Measurements from ENCODE around the gene HEXD. TPM values are rescaled to one million over a fixed set of nuclear protein-coding genes. Genes with fewer than 3 reads are reported as not detected.

The HEXD gene
- total and polyA plus RNA-seq, 10 of the 15 experiments (the other 5 are each of a cell fraction or from before 2014, with no cell fraction given): 1.6 to 24.2 (median 7.0) TPM

- no peak for TF ChIP-seq ESRRA (IDR thresholded peaks at IDR 0.05; ENCODE audit: low read length)
- peak; percentile 26; the same call in 1 of the 2 replicates for TF ChIP-seq POLR2A (IDR thresholded peaks at IDR 0.05; ENCODE audit: low read depth, low read length)
- no peak for FAIRE-seq
- BruUV-seq (replicated peaks): no TSS peak
- no peaks in the 10 kb centered on the region for H3K9me3 ChIP-seq (replicated peaks; ENCODE audit: control insufficient read depth, insufficient read depth, low read length)
- 91% methylated on average over 35 of the region's 36 CpGs for WGBS (ENCODE audit: insufficient coverage, insufficient replicate concordance, low lambda C conversion rate, missing lambda C conversion rate)
- no peak overlapping the region for H3K4me3 ChIP-seq
- DNase-seq (ENCODE audit: low read depth, low spot score): no peak
- no peaks in the 10 kb centered on the region for H4K20me1 ChIP-seq (ENCODE audit: control insufficient read depth, insufficient read depth)
- H3K27ac ChIP-seq (ENCODE audit: control insufficient read depth, insufficient read depth): no peak overlapping the region
- RAD21 ChIA-PET (ENCODE audit: unreplicated experiment): no interaction called here
- H3K27me3 ChIP-seq (replicated peaks in 1 of 2; ENCODE audit: control insufficient read depth in 2 of 2, insufficient read depth in 2 of 2, low read length in 1 of 2): no peaks in the 10 kb centered on the region
- in situ Hi-C loops (cut with MboI): no loop called here
- H3K4me2 ChIP-seq (ENCODE audit: control insufficient read depth, insufficient read depth): no peak overlapping the region
- no peaks in the 10 kb centered on the region for H3K79me2 ChIP-seq (ENCODE audit: control insufficient read depth, insufficient read depth, low read length)
- SMC1A ChIA-PET (ENCODE audit: uncharacterized antibody, unreplicated experiment): no interaction called here
- no peaks in the 10 kb centered on the region; a peak in 1 of 4 replicates for H3K36me3 ChIP-seq (ENCODE audit: control insufficient read depth in 2 of 2, insufficient read depth in 2 of 2, low read length in 1 of 2)
- H2AFZ ChIP-seq (ENCODE audit: control insufficient read depth, low read depth, low read length): no peak overlapping the region
- ATAC-seq: no peak
- H3K9ac ChIP-seq (ENCODE audit: control insufficient read depth, insufficient read depth, low read length): no peak overlapping the region
- intact Hi-C loops (cut with micrococcal nuclease; ENCODE audit: unreplicated experiment): no loop called here
- CTCF ChIA-PET: interaction anchor here (1.3 to 1.8 kb wide), 2 partner anchors 12 kb away, joined by 4 to 5 read pairs; no protein-coding TSS in a partner anchor
- H3K4me1 ChIP-seq (ENCODE audit: control insufficient read depth, insufficient read depth, low read length): peaks cover 14% of the 10 kb centered on the region
- POLR2A ChIA-PET: no interaction called here
These were observed 18.6 kb downstream of the HEXD start for GRCh38 chr17:82436601-82437324.

GRCh38 chr17:82437325-82437668 lies 19.1 kb downstream of the HEXD start:
- intact Hi-C loops (cut with micrococcal nuclease; ENCODE audit: unreplicated experiment): no loop called here
- Histone ChIP-seq H3K27me3 (replicated peaks in 1 of 2; ENCODE audit: control insufficient read depth in 2 of 2, insufficient read depth in 2 of 2, low read length in 1 of 2) (no peaks in the 10 kb centered on the region), H3K36me3 (ENCODE audit: control insufficient read depth in 2 of 2, insufficient read depth in 2 of 2, low read length in 1 of 2) (peaks cover 0 to 5% of the 10 kb centered on the region in 2 experiments; a peak in 3 of 4 replicates), H3K27ac (ENCODE audit: control insufficient read depth, insufficient read depth) (no peak overlapping the region), H3K4me1 (ENCODE audit: control insufficient read depth, insufficient read depth, low read length) (peaks cover 18% of the 10 kb centered on the region), H2AFZ (ENCODE audit: control insufficient read depth, low read depth, low read length) (no peak overlapping the region), H3K9me3 (replicated peaks; ENCODE audit: control insufficient read depth, insufficient read depth, low read length) (no peaks in the 10 kb centered on the region), H3K4me2 (ENCODE audit: control insufficient read depth, insufficient read depth) (no peak overlapping the region), H3K9ac (ENCODE audit: control insufficient read depth, insufficient read depth, low read length) (no peak overlapping the region), H3K4me3 (no peak overlapping the region), H4K20me1 (ENCODE audit: control insufficient read depth, insufficient read depth) (no peaks in the 10 kb centered on the region), H3K79me2 (ENCODE audit: control insufficient read depth, insufficient read depth, low read length) (no peaks in the 10 kb centered on the region)
- ChIA-PET RAD21 (ENCODE audit: unreplicated experiment) (no interaction called here), CTCF (interaction anchor here (1.8 kb wide), 1 partner anchor 13 kb away, joined by 5 read pairs; no protein-coding TSS in a partner anchor), POLR2A (no interaction called here), SMC1A (ENCODE audit: uncharacterized antibody, unreplicated experiment) (no interaction called here)
- ATAC-seq (no peak), DNase-seq (ENCODE audit: low read depth, low spot score) (no peak), FAIRE-seq (no peak)
- no TSS peak for BruUV-seq (replicated peaks)
- WGBS (ENCODE audit: insufficient coverage, insufficient replicate concordance, low lambda C conversion rate, missing lambda C conversion rate): 89% methylated on average over 18 of the region's 18 CpGs
- in situ Hi-C loops (cut with MboI): no loop called here
- TF ChIP-seq MXI1 (IDR thresholded peaks at IDR 0.05; ENCODE audit: low read depth, low read length): no peak
- no peak for TF ChIP-seq GATAD2B (conservative IDR thresholded peaks at IDR 0.05; ENCODE audit: low read depth)
- no peak for TF ChIP-seq MYC (IDR thresholded peaks at IDR 0.05; ENCODE audit: insufficient read depth, insufficient read length, insufficient replicate concordance, low read length, severe bottlenecking)
- no peak for TF ChIP-seq KAT2A (conservative IDR thresholded peaks at IDR 0.05; ENCODE audit: control insufficient read depth, low read depth, low read length)
- TF ChIP-seq SUPT20H (IDR thresholded peaks at IDR 0.05; ENCODE audit: borderline replicate concordance, control insufficient read depth, low read depth, low read length): no peak
- no peak for TF ChIP-seq BHLHE40 (IDR thresholded peaks at IDR 0.05; ENCODE audit: borderline replicate concordance in 1 of 2, low read depth in 2 of 2, low read length in 1 of 2)
- TF ChIP-seq, protein P1, sequence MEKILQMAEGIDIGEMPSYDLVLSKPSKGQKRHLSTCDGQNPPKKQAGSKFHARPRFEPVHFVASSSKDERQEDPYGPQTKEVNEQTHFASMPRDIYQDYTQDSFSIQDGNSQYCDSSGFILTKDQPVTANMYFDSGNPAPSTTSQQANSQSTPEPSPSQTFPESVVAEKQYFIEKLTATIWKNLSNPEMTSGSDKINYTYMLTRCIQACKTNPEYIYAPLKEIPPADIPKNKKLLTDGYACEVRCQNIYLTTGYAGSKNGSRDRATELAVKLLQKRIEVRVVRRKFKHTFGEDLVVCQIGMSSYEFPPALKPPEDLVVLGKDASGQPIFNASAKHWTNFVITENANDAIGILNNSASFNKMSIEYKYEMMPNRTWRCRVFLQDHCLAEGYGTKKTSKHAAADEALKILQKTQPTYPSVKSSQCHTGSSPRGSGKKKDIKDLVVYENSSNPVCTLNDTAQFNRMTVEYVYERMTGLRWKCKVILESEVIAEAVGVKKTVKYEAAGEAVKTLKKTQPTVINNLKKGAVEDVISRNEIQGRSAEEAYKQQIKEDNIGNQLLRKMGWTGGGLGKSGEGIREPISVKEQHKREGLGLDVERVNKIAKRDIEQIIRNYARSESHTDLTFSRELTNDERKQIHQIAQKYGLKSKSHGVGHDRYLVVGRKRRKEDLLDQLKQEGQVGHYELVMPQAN (conservative IDR thresholded peaks at IDR 0.05): no peak
- TF ChIP-seq, protein P2, sequence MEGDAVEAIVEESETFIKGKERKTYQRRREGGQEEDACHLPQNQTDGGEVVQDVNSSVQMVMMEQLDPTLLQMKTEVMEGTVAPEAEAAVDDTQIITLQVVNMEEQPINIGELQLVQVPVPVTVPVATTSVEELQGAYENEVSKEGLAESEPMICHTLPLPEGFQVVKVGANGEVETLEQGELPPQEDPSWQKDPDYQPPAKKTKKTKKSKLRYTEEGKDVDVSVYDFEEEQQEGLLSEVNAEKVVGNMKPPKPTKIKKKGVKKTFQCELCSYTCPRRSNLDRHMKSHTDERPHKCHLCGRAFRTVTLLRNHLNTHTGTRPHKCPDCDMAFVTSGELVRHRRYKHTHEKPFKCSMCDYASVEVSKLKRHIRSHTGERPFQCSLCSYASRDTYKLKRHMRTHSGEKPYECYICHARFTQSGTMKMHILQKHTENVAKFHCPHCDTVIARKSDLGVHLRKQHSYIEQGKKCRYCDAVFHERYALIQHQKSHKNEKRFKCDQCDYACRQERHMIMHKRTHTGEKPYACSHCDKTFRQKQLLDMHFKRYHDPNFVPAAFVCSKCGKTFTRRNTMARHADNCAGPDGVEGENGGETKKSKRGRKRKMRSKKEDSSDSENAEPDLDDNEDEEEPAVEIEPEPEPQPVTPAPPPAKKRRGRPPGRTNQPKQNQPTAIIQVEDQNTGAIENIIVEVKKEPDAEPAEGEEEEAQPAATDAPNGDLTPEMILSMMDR (IDR thresholded peaks at IDR 0.05 in 2 of 3, conservative IDR thresholded peaks at IDR 0.05 in 1 of 3; ENCODE audit: control insufficient read depth in 2 of 3, extremely low read depth in 1 of 3, insufficient read depth in 1 of 3, low read depth in 3 of 3, low read length in 3 of 3): no peak
- TF ChIP-seq NFXL1 (IDR thresholded peaks at IDR 0.05; ENCODE audit: borderline replicate concordance): no peak
- no peak for TF ChIP-seq ZSCAN29 (IDR thresholded peaks at IDR 0.05)
- TF ChIP-seq ZNF384 (IDR thresholded peaks at IDR 0.05; ENCODE audit: borderline replicate concordance, low read depth, low read length): no peak

All from GM12878 (cell line).